Gastroesophageal sphincter (tissue), 3 donors: Measurements from ENCODE around the gene EHBP1L1.

Source experiments
- CTCF ChIP-seq, 4 experiments: fragments of 200-600 bp in 2 of 4; fragments of 450-650 bp in 2 of 4; sonication (generic) in 1 of 4; IDR thresholded peaks; one replicate each; pipeline ENCODE4 v1.5.1; 2017 to 2019; ENCODE audit warnings: antibody characterized with exemption in 4 of 4, mild to moderate bottlenecking in 2 of 4, moderate library complexity in 2 of 4
- EP300 ChIP-seq: sonication (generic); formaldehyde crosslinking; IDR thresholded peaks from one replicate; pipeline ENCODE4 v1.6.1; 2017; ENCODE audit warnings: antibody characterized with exemption, mild to moderate bottlenecking
- POLR2A ChIP-seq, 2 donors: fragments of 450-650 bp; IDR thresholded peaks; one replicate each; pipeline ENCODE4 v1.6.1; 2017; ENCODE audit warnings: antibody characterized with exemption in 2 of 2, mild to moderate bottlenecking in 2 of 2, moderate library complexity in 1 of 2
- POLR2AphosphoS5 ChIP-seq: sonication (generic); formaldehyde crosslinking; IDR thresholded peaks from one replicate; pipeline ENCODE4 v1.6.1; 2017; ENCODE audit warnings: antibody characterized with exemption

GRCh38 chr11:65625628-65626342 lies 49.9 kb downstream of the EHBP1L1 start:
- TF ChIP-seq POLR2A (IDR thresholded peaks at IDR 0.05) (no peak), CTCF (IDR thresholded peaks at IDR 0.05) (peak in 3 of 4 experiments; percentile 53 to 77 (median 62)), POLR2AphosphoS5 (no peak), EP300 (no peak)
